AG08396 (cell line): ENCODE results near the gene UBXN11.
A peak's percentile ranks its signal among the peaks of the same experiment; 100 is the strongest.

Experiments
- DNase-seq: peaks from one replicate; pipeline ENCODE4 v3.0.0; 2012; ENCODE audit warnings: low spot score, mixed read lengths

The UBXN11 gene

DNA sequence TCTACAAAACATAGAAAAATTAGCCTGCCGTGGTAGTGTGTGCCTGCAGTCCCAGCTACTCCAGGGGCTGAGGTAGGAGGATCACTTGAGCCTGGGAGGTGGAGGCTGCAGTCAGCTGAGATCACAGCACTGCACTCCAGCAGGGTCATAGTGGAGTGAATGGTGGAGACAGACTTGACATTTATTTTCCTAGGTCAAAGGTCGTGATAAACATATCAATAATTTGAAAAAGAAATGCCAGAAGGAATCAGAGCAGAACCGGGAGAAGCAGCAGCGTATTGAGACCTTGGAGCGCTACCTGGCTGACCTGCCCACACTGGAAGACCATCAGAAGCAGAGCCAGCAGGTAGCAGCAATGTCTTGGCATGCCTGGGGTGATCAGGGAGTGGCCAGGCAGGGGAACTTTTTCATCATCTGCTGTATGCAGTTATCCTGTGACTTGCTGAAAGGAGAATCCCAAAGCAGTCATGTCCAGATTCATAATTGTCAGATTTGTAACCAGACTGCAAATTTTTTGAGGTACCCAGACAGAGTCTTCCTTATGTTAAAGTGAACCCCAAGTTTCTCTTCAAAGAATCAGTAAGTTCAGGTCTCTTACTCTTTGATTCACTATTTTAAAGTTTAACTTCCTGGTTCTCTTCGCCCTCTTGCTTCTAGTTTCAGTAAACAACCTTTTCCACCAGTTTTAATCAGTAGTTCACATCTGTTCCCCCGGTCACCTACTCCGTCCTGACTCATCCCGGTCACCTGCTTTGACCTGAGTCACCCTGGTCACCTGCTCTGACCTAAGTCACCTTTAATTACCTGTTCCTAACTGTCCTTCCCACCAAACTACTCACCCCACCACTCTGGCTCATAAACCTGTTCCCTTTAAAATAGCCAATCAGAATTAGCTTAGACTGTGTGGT, 37.9 kb downstream of the UBXN11 start:
- DNase-seq = no peak

DNA sequence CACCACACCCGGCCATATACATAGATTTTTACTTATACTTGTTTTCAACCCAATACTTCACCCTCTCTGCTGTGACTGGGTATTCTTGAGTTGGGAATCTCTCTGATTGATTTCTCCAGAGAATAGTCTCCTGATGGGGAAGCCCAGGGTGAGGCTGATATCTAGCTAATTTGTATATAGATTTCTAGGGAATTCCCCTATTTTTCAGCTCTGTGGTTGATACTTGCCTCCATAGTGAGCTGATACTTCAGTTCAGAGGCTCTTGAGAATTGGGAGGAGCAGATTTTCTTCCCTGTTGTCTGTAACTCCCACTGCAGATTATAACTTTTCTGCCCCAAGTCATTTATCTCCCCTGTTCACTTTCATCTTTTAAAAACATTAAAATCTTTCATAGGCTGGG, 41.0 kb downstream of the UBXN11 start:
- no peak for DNase-seq

DNA sequence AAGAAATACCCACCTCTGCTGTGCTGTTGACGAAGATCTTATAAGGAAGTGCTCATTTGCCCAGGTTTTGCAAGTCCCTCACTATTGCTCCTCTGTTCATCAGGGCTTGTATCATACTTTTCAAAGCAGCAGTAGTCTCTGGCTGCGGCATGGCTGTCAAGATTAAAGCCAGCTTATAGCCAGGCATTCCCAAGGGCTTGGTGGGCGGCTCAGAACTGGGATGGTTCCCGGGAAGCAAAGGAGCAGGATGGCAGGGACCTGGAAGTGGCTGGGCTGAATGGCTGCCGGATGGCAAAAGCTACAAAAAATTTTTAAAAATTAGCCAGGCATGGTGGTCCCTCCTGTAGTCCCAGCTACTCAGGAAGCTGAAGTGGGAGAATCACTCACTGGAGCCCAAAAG, 43.2 kb downstream of the UBXN11 start:
- no peak for DNase-seq

DNA sequence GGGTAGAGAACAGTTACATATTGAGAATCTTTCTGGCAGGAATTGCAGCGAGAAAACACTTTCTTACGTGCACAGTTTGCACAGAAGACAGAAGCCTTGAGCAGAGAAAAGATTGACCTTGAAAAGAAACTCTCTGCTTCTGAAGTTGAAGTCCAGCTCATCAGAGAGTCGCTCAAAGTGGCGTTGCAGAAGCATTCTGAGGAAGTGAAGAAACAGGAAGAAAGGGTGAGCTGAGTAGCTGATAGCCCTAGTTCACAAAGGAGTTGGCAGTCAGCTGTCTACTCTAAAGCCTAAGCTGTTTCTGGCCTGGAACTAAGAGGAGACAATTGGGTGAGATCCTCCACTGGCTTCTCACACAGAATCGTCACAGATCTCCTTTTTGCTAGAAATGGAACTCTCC, 46.9 kb downstream of the UBXN11 start:
- no peak for DNase-seq

DNA sequence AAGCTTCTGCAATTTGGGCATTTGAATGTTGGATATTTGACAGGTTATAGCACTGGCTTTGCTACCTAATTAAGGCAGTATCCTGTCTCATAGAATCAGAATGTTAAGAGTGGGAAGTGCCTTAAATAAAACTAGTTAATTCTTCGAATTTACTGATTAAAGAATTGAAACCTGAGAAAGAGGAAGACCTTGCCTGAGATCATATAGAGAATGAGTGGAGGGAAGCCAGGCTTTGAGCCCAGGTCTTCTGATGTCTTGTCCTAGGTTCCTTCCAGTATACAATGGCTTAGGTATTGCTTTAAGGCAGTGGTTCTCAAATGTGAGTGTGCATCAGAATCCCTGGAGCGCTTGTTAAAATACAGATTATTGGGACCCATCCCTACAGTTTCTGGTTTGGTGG, 47.4 kb downstream of the UBXN11 start:
- no peak for DNase-seq

DNA sequence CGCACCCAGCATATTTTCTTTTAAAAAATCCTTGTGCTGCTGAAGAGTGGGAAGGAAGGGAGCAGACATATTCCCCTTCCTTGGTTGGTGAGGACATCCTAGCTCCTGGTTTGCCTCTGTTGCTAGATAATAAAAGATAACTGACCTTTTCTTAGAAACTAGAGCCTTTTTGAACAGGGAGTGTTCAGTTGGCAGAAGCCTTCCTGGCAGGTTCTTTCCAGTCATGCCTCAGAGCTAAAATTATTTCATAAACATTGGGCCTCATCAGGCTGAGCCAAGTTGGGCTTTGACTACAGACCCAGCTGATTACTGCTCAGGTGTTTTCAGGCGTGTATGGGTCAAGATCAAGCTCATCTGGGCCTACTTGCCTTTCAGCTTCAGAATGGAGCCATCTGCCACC, 49.2 kb downstream of the UBXN11 start:
- no peak for DNase-seq

DNA sequence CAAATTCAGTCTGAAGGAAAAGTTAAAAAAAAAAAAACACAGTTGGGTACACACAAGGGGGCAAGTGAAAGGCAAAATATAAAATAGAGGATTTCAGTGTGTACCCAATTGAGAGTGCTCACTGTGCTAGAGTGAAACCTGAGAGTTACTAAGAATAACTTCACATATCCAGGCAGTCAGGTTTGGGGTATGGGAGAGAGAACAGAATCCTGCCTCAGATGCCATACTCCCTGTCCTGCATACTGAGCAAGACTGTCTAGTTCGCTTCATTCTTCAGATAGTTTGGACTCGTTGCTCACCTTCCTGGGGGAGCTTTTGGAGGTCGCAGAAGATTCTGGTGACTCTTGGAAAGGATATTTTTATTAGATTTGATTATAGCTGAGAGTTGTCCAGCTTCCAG, 52.0 kb downstream of the UBXN11 start:
- DNase-seq = no peak

DNA sequence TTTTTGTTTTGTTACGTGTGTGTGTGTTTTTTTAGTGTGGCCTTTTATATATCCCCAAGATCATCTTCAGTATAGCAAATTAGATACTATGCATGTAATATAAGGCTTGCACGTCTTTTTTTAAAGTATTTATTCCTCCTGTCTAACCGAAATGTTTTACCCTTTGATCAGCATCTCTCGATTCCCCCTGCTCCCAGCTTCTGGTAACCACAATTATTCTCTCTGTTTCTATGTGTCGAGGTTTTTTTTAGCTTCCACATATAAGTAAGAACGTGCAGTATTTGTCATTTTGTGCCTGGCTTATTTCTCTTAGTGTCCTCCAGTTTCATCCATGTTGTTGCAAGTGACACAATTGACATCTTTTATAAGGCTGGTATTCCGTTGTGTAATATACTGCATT, 53.7 kb downstream of the UBXN11 start:
- no peak for DNase-seq

DNA sequence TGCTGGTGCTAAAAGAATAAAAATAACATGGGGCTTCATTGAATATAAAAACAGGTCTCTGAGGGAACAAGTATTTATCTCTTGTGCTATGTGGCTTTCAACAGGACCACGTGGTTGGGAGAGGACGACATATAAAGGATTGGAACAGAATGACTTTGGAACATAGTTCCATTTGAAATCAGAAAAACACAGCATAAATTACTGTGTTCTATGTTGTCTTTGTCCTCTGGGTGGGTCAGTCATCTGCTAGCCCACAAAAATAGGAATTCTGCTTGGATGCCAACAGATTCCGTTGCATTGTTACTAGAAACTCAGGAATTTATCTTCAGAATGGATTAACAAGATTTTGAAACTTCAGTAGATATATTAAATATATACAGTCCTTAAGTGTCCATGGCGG, 66.5 kb downstream of the UBXN11 start:
- DNase-seq = no peak

DNA sequence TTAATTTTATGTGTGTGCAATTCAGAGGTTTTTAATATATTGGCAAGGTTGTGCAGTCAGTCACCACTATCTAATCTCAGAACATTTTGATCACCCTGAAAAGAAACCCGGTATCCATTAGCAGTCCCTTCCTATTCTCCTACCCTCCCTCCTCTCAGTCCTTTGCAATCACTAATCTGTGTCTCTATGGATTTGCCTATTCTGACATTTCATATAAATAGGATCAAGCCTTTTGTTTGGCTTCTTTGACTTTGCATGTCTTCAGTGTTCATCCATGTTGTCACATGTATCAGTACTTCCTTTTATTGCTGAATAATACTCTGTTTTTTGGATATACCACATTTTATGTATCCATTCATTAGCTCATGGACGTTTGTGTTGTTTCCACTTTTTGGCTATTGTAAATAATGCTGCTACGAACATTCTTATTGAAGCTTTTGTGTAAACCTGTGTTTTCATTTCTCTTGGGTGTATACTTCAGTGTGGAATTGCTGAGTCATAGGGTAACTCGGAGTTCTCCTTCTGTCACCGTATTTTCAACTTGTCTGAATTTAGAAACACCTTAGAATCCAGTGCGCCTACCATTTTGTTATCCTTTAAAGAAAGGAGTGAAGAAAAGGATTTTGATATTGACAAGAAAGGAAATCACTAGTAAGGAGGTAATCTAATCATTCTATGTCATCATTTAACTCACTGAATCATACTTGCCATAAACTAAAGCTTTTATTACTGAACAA, 69.0 kb downstream of the UBXN11 start:
- no peak for DNase-seq

DNA sequence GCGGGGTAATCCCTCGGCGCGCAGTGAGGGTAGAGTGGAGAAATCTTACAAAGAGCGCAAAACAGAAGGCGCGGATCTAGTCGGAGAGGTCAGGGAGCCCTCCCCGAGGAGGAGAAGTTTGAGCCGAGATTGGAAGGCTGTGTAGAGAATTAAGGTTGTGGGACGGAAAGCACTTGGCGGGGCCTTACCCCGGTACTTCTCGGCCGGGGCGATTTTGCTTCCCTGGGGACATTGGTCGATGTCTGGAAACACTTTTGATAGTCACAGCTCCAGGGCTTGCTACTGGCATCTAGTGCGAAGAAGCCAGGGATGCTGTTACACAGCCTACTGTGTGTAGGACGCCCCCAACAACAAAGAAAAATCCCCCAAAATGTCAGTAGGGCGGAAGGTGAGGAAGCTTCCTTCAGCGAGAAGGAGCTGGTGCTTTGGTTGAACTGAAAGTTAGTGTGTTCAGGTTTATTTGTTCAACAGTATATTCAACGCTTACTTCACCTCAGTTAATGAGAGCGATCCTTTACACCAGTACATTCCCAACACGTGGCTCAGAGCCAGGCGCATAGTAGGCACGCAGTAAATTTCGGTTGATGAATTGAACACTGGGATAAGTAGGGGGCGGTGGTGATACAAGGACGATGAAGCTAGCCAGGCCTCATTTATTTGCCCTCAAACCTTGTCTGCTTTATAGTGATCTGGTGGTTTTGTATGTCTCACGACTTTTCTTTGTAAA, 71.6 kb downstream of the UBXN11 start:
- no peak for DNase-seq

DNA sequence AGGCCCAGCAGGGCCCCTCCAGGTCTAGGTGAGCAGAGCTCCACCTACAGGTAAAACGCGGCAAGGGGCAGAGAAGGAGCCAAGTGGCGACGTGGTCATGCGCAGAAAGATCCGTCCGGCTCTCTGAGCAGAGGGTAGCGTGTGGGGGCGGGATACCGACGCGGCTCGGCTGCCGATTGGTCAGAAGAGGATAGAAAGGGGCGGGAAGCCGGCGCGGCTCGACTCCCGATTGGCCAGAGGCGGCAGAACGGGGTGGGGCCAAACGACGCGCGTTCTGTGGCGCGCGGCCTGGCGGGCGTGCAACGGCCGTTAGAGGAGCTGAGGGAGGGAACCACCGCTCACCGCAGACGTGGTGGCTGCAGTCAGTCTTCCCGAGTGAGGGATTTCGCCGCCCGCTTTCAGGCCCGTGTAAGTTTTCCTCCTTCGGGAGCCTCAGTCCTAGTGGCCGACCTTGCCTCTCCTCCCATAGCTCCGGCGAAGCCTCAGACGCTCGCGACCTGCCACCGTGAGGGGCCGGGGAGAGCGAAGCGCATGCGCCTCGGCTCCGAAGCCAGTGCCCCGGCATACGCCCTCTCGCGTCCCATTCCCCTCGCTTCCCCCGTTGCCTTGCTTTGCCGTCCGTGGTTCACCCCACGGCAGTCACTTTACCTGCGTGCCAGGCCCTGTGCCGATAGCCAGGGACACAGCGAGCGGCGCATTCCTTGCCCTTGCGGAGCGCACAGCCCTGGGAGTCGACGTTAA, 72.4 kb downstream of the UBXN11 start, which contains the start of gene CEP85:
Gene CEP85, plus strand, starts transcription at position 298 of the 741 bp plus-strand sequence. CDS start 5,584 bp downstream, outside the sequence.
- peak; percentile 100 for DNase-seq
